Heart left ventricle (tissue), 13 donors: Measurements from ENCODE around the gene GPR180.

Experiments
- CTCF ChIP-seq, 12 donors: fragments of 200-600 bp; sonication (generic) in 4 of 12; IDR thresholded peaks; one replicate each; pipeline versions ENCODE4 v1.5.0 to v1.8.0; 2018 to 2022; ENCODE audit warnings: antibody characterized with exemption in 12 of 12, mild to moderate bottlenecking in 5 of 12
- POLR2A ChIP-seq, 2 donors: fragments of 450-650 bp; IDR thresholded peaks; one replicate each; pipeline ENCODE4 v1.6.1; 2017; ENCODE audit warnings: antibody characterized with exemption in 2 of 2, mild to moderate bottlenecking in 2 of 2, moderate library complexity in 2 of 2
- donor health status: ischemic (EF 13 %, LVEDD 7.1; RV severe dilation, severe dysfunction).
- donor health status: DM: no; HTN: yes; CAD: no.
- donor health status: DM: no; HTN: no; CAD: no.
- donor health status: ischemic (EF 25% LVEDD 6.9; RV normal size, moderate dysfunction).
- donor health status: ischemic (EF 25% LVEDD 5.7; RV mildly dilated, moderate dysfunction).
- donor health status: ischemic (EF 35%, LVEDD 5.7; RV mildly dilated, moderate dysfunction).
- donor health status: nonischemic (EF 11% LVEDD 7.7; RV severe dilation, severe dysfunction).
- donor health status: DM: yes; HTN: yes; CAD: no.
- donor health status: PGD.
- donor health status: ischemic (EF 29% LVEDD 5.4; RV normal size, mild dysfunction).
- donor health status: nonischemic (EF 23%, LVEDD 6.1; RV moderate dilation, normal function).

- TF ChIP-seq CTCF (IDR thresholded peaks at IDR 0.05) (no peak), POLR2A (IDR thresholded peaks at IDR 0.05) (no peak)
These were observed 72.2 kb downstream of the GPR180 start for GRCh38 chr13:94673851-94674250.
